GM19035 (cell line): ENCODE results near the gene ADH5.
"Not testable (repeated sequence)": the region's sequence is repeated elsewhere in the genome, so short reads cannot be mapped to it uniquely, and the experiment has no call there.

Source experiments
- ATAC-seq: cut with Tn5 transposase; IDR thresholded peaks from one replicate; pipeline ENCODE4 v1.9.1; 2021; ENCODE audit not compliant: unreplicated experiment

The ADH5 gene

GRCh38 chr4:99033956-99034355, 54.6 kb downstream of the ADH5 start:
- ATAC-seq, result no peak

GRCh38 chr4:99029852-99030251, 58.7 kb downstream of the ADH5 start:
- no peak for ATAC-seq

GRCh38 chr4:99029018-99029735, 59.4 kb downstream of the ADH5 start:
- no peak for ATAC-seq

GRCh38 chr4:99028187-99028586, 60.4 kb downstream of the ADH5 start:
- no peak for ATAC-seq

- no peak for ATAC-seq
Measured at GRCh38 chr4:99027304-99027703, 61.3 kb downstream of the ADH5 start.

- ATAC-seq, result no peak
Measured at GRCh38 chr4:99025506-99025905, 63.1 kb downstream of the ADH5 start.

GRCh38 chr4:99024481-99025275, 63.9 kb downstream of the ADH5 start:
- no peak for ATAC-seq

GRCh38 chr4:99023800-99024251, 64.8 kb downstream of the ADH5 start:
- not testable (repeated sequence) for ATAC-seq

- ATAC-seq, result no peak
Measured at GRCh38 chr4:99022566-99022965, 66.0 kb downstream of the ADH5 start.

- no peak for ATAC-seq
Measured at GRCh38 chr4:99021386-99021785, 67.2 kb downstream of the ADH5 start.
